Coronary artery (tissue), 2 donors: Measurements from ENCODE around the gene MYL5.

Source experiments
- DNase-seq: peaks from one replicate; pipeline ENCODE4 v3.0.0-alpha.2; 2017; ENCODE audit warnings: low spot score
- H3K27ac ChIP-seq, 2 donors: fragments of 200-600 bp; sonication (generic); one replicate each; pipeline ENCODE4 v1.5.1; 2016 to 2019
- H3K4me3 ChIP-seq: fragments of 200-600 bp; sonication (generic); 2 replicates; pipeline ENCODE4 v1.5.1; 2016; ENCODE audit warnings: mild to moderate bottlenecking, moderate library complexity
- TF ChIP-seq, protein P1 (sequence below): fragments of 200-600 bp; sonication (generic); IDR thresholded peaks from one replicate; pipeline ENCODE4 v1.5.1; 2019; ENCODE audit warnings: antibody characterized with exemption

The MYL5 gene

DNA sequence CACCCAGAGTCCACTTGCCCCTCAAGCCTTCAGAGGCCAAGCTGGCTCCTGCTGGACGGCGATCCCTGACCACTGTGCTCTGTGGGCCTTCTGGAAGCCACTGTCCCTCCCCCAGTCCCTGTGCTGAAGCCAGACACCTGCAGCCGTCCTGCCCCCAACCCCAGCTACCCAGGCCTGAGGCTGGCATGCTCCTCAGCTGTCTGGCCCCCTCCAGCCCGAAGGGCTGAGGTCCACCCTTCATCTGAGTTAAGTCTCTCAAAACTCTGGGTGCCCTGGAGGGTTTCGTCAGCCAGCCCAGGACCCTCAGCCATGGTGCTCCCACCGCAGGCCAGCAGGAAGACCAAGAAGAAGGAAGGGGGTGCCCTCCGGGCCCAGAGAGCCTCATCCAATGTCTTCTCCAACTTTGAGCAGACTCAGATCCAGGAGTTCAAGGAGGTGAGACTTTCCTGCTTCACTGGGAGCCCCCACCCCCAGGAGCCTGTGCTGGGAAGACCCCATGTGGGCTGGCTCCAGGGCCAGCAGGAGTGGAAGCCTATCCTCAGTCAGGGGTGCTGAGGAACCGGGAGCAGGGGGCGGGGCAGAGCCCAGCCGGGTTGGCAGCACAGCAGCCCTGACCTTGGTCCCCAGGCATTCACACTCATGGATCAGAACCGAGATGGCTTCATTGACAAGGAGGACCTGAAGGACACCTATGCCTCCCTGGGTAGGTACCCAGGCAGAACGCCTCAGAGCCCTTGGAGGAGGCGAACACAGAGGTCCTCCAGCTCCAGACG lies 4.2 kb downstream of the MYL5 start:
- Histone ChIP-seq H3K27ac (no peak overlapping the region), H3K4me3 (no peak overlapping the region)
- TF ChIP-seq, protein P1, sequence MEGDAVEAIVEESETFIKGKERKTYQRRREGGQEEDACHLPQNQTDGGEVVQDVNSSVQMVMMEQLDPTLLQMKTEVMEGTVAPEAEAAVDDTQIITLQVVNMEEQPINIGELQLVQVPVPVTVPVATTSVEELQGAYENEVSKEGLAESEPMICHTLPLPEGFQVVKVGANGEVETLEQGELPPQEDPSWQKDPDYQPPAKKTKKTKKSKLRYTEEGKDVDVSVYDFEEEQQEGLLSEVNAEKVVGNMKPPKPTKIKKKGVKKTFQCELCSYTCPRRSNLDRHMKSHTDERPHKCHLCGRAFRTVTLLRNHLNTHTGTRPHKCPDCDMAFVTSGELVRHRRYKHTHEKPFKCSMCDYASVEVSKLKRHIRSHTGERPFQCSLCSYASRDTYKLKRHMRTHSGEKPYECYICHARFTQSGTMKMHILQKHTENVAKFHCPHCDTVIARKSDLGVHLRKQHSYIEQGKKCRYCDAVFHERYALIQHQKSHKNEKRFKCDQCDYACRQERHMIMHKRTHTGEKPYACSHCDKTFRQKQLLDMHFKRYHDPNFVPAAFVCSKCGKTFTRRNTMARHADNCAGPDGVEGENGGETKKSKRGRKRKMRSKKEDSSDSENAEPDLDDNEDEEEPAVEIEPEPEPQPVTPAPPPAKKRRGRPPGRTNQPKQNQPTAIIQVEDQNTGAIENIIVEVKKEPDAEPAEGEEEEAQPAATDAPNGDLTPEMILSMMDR = no peak
- DNase-seq = no peak

DNA sequence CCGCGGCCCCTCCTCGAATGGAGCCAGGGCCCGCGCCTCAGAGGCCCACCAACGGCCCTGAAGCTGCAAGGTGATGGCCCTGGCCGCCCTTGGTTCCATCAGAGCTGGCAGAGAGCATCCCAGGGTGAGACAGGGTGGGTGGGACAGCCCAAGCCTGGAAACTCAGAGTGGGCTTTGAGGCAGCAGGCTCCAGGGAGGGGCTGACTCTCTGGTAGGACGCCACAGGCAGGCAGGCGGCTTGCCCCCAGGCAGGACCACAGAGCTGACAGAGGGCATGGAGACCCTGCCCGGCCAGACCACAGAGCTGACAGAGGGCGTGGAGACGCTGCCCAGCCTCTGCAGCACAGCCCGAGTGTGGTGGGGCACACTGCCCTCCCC lies 4.8 kb downstream of the MYL5 start:
- no peak for DNase-seq
- TF ChIP-seq, protein P1 = no peak
- Histone ChIP-seq H3K27ac (no peak overlapping the region), H3K4me3 (no peak overlapping the region)

DNA sequence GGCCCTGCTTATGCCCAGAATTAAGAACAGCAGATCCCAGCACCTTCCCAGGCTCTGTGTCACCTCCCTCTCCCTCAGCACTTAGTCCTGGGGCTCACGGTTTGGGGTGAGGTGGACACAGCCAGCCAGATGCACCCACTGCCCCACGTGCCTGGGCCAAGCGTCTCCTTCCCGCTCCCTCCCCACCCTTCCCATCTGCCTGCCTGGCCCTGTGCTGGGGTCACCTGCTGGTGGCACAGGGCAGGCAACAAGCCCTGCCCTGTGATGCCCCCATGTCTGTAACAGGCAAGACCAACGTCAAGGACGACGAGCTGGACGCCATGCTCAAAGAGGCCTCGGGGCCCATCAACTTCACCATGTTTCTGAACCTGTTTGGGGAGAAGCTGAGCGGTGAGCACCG lies 5.3 kb downstream of the MYL5 start:
- TF ChIP-seq, protein P1 = no peak
- no peak overlapping the region for H3K4me3 ChIP-seq
- no peak for DNase-seq
- H3K27ac ChIP-seq = no peak overlapping the region

DNA sequence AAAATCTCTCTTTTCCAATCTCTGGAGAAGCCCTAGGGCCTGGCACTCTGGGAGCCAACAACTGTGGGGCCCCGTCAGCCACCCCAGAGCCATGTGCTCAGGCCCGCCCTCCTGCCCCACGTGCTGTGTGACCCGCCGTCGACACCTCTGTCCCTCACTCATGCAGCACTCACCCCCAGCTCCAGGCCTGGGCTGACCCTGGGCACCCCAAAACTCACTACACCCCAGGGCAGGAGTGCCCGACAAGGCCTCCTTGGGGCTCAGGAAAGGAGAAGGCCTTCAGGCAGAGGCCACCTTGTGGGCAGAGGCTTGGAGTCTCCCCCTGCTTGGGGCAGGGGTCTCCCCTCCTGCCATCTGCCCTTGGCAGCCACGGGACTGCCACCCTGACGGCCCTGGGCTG lies 5.7 kb downstream of the MYL5 start:
- no peak overlapping the region for H3K27ac ChIP-seq
- no peak for DNase-seq
- TF ChIP-seq, protein P1 = no peak
- H3K4me3 ChIP-seq = no peak overlapping the region

DNA sequence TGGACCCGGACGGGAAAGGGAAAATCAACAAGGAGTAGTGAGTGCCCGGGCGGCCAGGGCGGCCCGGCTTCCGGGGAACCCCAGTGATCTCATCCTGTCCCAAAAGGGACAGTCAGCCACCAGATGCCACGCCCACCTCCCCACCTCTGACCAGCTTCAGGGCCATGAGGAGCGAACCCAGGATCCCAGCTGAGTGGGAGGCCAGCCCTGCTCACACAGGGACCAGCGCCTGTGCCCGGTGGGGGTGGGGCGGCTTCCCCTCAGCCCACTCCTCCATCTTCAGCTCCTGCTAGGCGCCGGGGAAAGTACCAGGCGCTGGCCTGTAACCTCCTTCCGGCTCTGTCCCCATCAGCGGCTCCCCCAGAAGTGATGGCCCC lies 6.2 kb downstream of the MYL5 start:
- DNase-seq = no peak
- TF ChIP-seq, protein P1 = no peak
- Histone ChIP-seq H3K4me3 (peak overlapping the region; percentile 73), H3K27ac (no peak overlapping the region)

DNA sequence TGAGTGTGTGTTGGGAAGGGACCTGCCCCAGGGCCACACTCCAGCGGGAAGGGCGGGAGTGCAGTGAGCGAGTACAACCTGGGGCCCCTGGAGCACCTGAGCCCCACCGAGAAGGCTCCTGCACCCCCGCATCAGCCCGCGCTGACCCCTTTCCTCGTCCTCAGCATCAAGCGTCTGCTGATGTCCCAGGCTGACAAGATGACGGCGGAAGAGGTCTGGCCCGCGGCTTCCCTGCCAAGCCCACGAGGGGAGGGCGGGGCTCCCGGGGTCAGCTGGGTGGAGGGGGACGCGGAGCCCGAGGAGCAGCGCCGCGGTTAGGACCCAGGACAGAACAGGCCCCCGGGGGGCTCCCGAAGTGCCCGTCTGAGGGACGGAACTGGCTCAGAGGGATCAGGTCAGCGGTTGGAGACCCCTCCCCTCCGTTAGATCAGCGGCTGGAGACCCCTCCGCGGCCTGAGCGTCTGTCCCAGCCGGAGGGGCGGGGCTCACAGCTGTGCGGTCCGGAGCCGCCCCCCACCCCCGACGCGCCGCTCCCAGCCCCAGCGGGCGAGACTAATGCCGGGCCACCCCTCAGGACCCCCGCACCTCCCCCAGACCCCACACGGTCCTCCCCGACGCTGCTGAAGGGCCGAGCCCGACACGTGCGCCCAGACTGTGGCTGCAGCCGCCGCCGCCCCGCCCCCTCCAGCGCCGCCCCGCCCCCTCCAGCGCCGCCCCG lies 6.7 kb downstream of the MYL5 start:
- no peak for DNase-seq
- H3K4me3 ChIP-seq = peak overlapping the region; percentile 73
- H3K27ac ChIP-seq = no peak overlapping the region
- TF ChIP-seq, protein P1 = no peak
